ENCODE data around the gene ZFAND3.

ZFAND3 gene

GRCh38 chr6:38166411-38167240, 347.1 kb downstream of the ZFAND3 start:
- Histone ChIP-seq H3K4me3 (ENCODE audit: low read depth, low read length) (no peak overlapping the region), H3K4me1 (ENCODE audit: control insufficient read depth, insufficient read depth, low read length, unreplicated experiment) (no peaks in the 10 kb centered on the region), H3K36me3 (ENCODE audit: insufficient read depth, low read length) (no peaks in the 10 kb centered on the region), H3K27ac (ENCODE audit: low read depth, low read length) (no peak overlapping the region), H2AFZ (ENCODE audit: low read length, unreplicated experiment) (no peak overlapping the region), H3K79me2 (ENCODE audit: control insufficient read depth, insufficient read depth, low read length, unreplicated experiment) (no peaks in the 10 kb centered on the region), H3K27me3 (ENCODE audit: insufficient read depth, low read length) (no peaks in the 10 kb centered on the region)

GRCh38 chr6:38167598-38167997, 348.1 kb downstream of the ZFAND3 start:
- Histone ChIP-seq H3K4me1 (ENCODE audit: control insufficient read depth, insufficient read depth, low read length, unreplicated experiment) (no peaks in the 10 kb centered on the region), H3K27ac (ENCODE audit: low read depth, low read length) (no peak overlapping the region)

GRCh38 chr6:38168126-38168525, 348.6 kb downstream of the ZFAND3 start:
- no peaks in the 10 kb centered on the region for H3K27me3 ChIP-seq (ENCODE audit: insufficient read depth, low read length)
- H2AFZ ChIP-seq (ENCODE audit: low read length, unreplicated experiment) = no peak overlapping the region
- no peaks in the 10 kb centered on the region for H3K36me3 ChIP-seq (ENCODE audit: insufficient read depth, low read length)
- no peaks in the 10 kb centered on the region for H3K79me2 ChIP-seq (ENCODE audit: control insufficient read depth, insufficient read depth, low read length, unreplicated experiment)
- H3K4me1 ChIP-seq (ENCODE audit: control insufficient read depth, insufficient read depth, low read length, unreplicated experiment) = no peaks in the 10 kb centered on the region
- no peak overlapping the region for H3K27ac ChIP-seq (ENCODE audit: low read depth, low read length)
- H3K4me3 ChIP-seq (ENCODE audit: low read depth, low read length) = no peak overlapping the region

More at GRCh38 chr6:38167598-38167997, 348.1 kb downstream of the ZFAND3 start:
- Histone ChIP-seq H2AFZ (ENCODE audit: low read length, unreplicated experiment) (no peak overlapping the region), H3K27me3 (ENCODE audit: insufficient read depth, low read length) (no peaks in the 10 kb centered on the region), H3K79me2 (ENCODE audit: control insufficient read depth, insufficient read depth, low read length, unreplicated experiment) (no peaks in the 10 kb centered on the region), H3K4me3 (ENCODE audit: low read depth, low read length) (no peak overlapping the region), H3K36me3 (ENCODE audit: insufficient read depth, low read length) (no peaks in the 10 kb centered on the region)

GRCh38 chr6:38168699-38169098, 349.2 kb downstream of the ZFAND3 start:
- H3K27me3 ChIP-seq (ENCODE audit: insufficient read depth, low read length) = no peaks in the 10 kb centered on the region
- no peaks in the 10 kb centered on the region for H3K36me3 ChIP-seq (ENCODE audit: insufficient read depth, low read length)
- H3K79me2 ChIP-seq (ENCODE audit: control insufficient read depth, insufficient read depth, low read length, unreplicated experiment) = no peaks in the 10 kb centered on the region
- no peak overlapping the region for H2AFZ ChIP-seq (ENCODE audit: low read length, unreplicated experiment)
- no peak overlapping the region for H3K4me3 ChIP-seq (ENCODE audit: low read depth, low read length)
- no peak overlapping the region for H3K27ac ChIP-seq (ENCODE audit: low read depth, low read length)
- no peaks in the 10 kb centered on the region for H3K4me1 ChIP-seq (ENCODE audit: control insufficient read depth, insufficient read depth, low read length, unreplicated experiment)

- no peak overlapping the region for H3K27ac ChIP-seq (ENCODE audit: low read depth, low read length)
- H3K27me3 ChIP-seq (ENCODE audit: insufficient read depth, low read length) = no peaks in the 10 kb centered on the region
- no peaks in the 10 kb centered on the region for H3K36me3 ChIP-seq (ENCODE audit: insufficient read depth, low read length)
- no peaks in the 10 kb centered on the region for H3K4me1 ChIP-seq (ENCODE audit: control insufficient read depth, insufficient read depth, low read length, unreplicated experiment)
- H2AFZ ChIP-seq (ENCODE audit: low read length, unreplicated experiment) = no peak overlapping the region
- no peak overlapping the region for H3K4me3 ChIP-seq (ENCODE audit: low read depth, low read length)
- no peaks in the 10 kb centered on the region for H3K79me2 ChIP-seq (ENCODE audit: control insufficient read depth, insufficient read depth, low read length, unreplicated experiment)
These were observed 349.9 kb downstream of the ZFAND3 start for GRCh38 chr6:38169221-38169976.

- Histone ChIP-seq H2AFZ (ENCODE audit: low read length, unreplicated experiment) (no peak overlapping the region), H3K4me1 (ENCODE audit: control insufficient read depth, insufficient read depth, low read length, unreplicated experiment) (no peaks in the 10 kb centered on the region), H3K27ac (ENCODE audit: low read depth, low read length) (no peak overlapping the region), H3K4me3 (ENCODE audit: low read depth, low read length) (no peak overlapping the region), H3K27me3 (ENCODE audit: insufficient read depth, low read length) (no peaks in the 10 kb centered on the region), H3K79me2 (ENCODE audit: control insufficient read depth, insufficient read depth, low read length, unreplicated experiment) (no peaks in the 10 kb centered on the region), H3K36me3 (ENCODE audit: insufficient read depth, low read length) (no peaks in the 10 kb centered on the region)
These were observed 350.5 kb downstream of the ZFAND3 start for GRCh38 chr6:38169977-38170526.

- H3K4me3 ChIP-seq (ENCODE audit: low read depth, low read length) = no peak overlapping the region
- no peak overlapping the region for H3K27ac ChIP-seq (ENCODE audit: low read depth, low read length)
- H3K27me3 ChIP-seq (ENCODE audit: insufficient read depth, low read length) = no peaks in the 10 kb centered on the region
- H3K36me3 ChIP-seq (ENCODE audit: insufficient read depth, low read length) = no peaks in the 10 kb centered on the region
- no peaks in the 10 kb centered on the region for H3K4me1 ChIP-seq (ENCODE audit: control insufficient read depth, insufficient read depth, low read length, unreplicated experiment)
- no peaks in the 10 kb centered on the region for H3K79me2 ChIP-seq (ENCODE audit: control insufficient read depth, insufficient read depth, low read length, unreplicated experiment)
- H2AFZ ChIP-seq (ENCODE audit: low read length, unreplicated experiment) = no peak overlapping the region
These were observed 351.3 kb downstream of the ZFAND3 start for GRCh38 chr6:38170666-38171355.

GRCh38 chr6:38171997-38172738, 352.6 kb downstream of the ZFAND3 start:
- Histone ChIP-seq H2AFZ (ENCODE audit: low read length, unreplicated experiment) (no peak overlapping the region), H3K4me3 (ENCODE audit: low read depth, low read length) (no peak overlapping the region), H3K27me3 (ENCODE audit: insufficient read depth, low read length) (no peaks in the 10 kb centered on the region), H3K79me2 (ENCODE audit: control insufficient read depth, insufficient read depth, low read length, unreplicated experiment) (no peaks in the 10 kb centered on the region), H3K4me1 (ENCODE audit: control insufficient read depth, insufficient read depth, low read length, unreplicated experiment) (no peaks in the 10 kb centered on the region), H3K27ac (ENCODE audit: low read depth, low read length) (no peak overlapping the region), H3K36me3 (ENCODE audit: insufficient read depth, low read length) (no peaks in the 10 kb centered on the region)

GRCh38 chr6:38172739-38173410, 353.3 kb downstream of the ZFAND3 start:
- Histone ChIP-seq H3K4me1 (ENCODE audit: control insufficient read depth, insufficient read depth, low read length, unreplicated experiment) (no peaks in the 10 kb centered on the region), H2AFZ (ENCODE audit: low read length, unreplicated experiment) (no peak overlapping the region), H3K79me2 (ENCODE audit: control insufficient read depth, insufficient read depth, low read length, unreplicated experiment) (no peaks in the 10 kb centered on the region)

More at GRCh38 chr6:38172739-38173410, 353.3 kb downstream of the ZFAND3 start:
- Histone ChIP-seq H3K4me3 (ENCODE audit: low read depth, low read length) (no peak overlapping the region), H3K27ac (ENCODE audit: low read depth, low read length) (no peak overlapping the region), H3K36me3 (ENCODE audit: insufficient read depth, low read length) (no peaks in the 10 kb centered on the region), H3K27me3 (ENCODE audit: insufficient read depth, low read length) (no peaks in the 10 kb centered on the region)
